Uterus (tissue), 4 donors: ENCODE data around the gene GABRG3. TPM values are rescaled to one million over a fixed set of nuclear protein-coding genes. Genes with fewer than 3 reads are reported as not detected.

Experiments used
- DNase-seq, 2 donors: peaks; one replicate each; pipeline ENCODE4 v3.0.0-alpha.2; 2019 to 2020
- H3K27ac ChIP-seq, 2 donors: fragments of 200-600 bp; sonication (generic); 1 replicate in 1 of 2; 2 replicates in 1 of 2; pipeline ENCODE4 v1.5.1; 2016 to 2018
- H3K27me3 ChIP-seq, 2 donors: fragments of 200-600 bp; sonication (generic); one replicate each; pipeline ENCODE4 v1.5.1; 2018 to 2019; ENCODE audit warnings: control low read depth in 1 of 2
- H3K36me3 ChIP-seq, 2 donors: fragments of 200-600 bp; sonication (generic); one replicate each; pipeline ENCODE4 v1.5.1; 2019; ENCODE audit warnings: control low read depth in 1 of 2
- H3K4me1 ChIP-seq, 2 donors: fragments of 200-600 bp; sonication (generic); one replicate each; pipeline ENCODE4 v1.5.1; 2018 to 2019; ENCODE audit warnings: control low read depth in 1 of 2
- H3K4me3 ChIP-seq, 2 donors: fragments of 200-600 bp; sonication (generic); 1 replicate in 1 of 2; 2 replicates in 1 of 2; pipeline ENCODE4 v1.5.1; 2018 to 2019; ENCODE audit warnings: mild to moderate bottlenecking in 1 of 2
- H3K9me3 ChIP-seq, 2 donors: fragments of 200-600 bp; sonication (generic); one replicate each; pipeline ENCODE4 v1.5.1; 2019; ENCODE audit warnings: control low read depth in 1 of 2
- POLR2A ChIP-seq, 2 donors: fragments of 450-650 bp; IDR thresholded peaks; one replicate each; pipeline ENCODE4 v1.6.1; 2016; ENCODE audit warnings: antibody characterized with exemption in 2 of 2, mild to moderate bottlenecking in 1 of 2, moderate library complexity in 1 of 2
- intact Hi-C: fragments of 100-400 bp; cut with DNase I; formaldehyde crosslinking; loops from one replicate; pipeline ENCODE4 v1.15.1; 2023; ENCODE audit warnings: low total_unique reads
- total RNA-seq, 4 donors: library from RNA; depleted of rRNA in 3 of 4; stranded (reverse); fragments of >200 nt in 3 of 4; gene quantifications; one replicate each; pipeline versions ENCODE4 v1.1.0 to v1.2.4, GENCODE V29; 2014 to 2023
- TF ChIP-seq, protein P1 (sequence below), 4 experiments: fragments of 200-600 bp in 2 of 4; fragments of 450-650 bp in 2 of 4; sonication (generic) in 2 of 4; IDR thresholded peaks; one replicate each; pipeline ENCODE4 v1.5.1; 2016 to 2019; ENCODE audit warnings: antibody characterized with exemption in 4 of 4, mild to moderate bottlenecking in 2 of 4, moderate library complexity in 1 of 4
- donor health status: DM: yes; HTN: yes; CAD: no.

Gene GABRG3
- total RNA-seq, 4 donors from 2014 or later = 3.0 TPM; not detected in 3

DNA sequence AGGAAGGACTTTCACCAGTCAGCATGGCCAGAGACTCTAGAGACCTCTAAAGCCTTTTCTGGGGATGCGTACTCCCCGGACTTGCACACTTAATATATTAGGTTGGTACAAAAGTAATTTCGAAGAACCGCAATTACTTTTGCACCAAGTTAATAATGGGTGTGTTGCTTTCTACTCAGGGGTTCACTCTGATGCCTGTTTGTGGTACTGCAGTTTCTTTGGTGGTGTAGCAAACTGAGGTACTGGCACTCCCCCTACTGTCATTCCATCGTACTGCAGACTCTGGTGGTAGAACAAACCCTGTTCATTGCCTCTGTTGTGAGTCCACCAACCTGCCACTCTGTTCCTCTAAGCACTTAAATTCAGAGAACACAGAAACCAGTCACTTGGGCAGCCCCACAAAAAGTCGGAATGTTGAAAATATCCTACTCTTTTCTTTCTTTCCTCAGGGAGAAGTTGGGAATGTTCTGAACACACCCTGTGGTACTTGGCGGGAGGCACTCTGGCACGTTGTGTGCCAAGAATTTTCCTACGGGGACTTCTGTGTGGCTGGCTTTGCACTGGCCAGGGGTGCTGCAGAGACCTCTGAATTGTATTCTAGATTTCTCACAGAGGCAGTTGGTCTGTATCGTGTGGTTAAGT lies 46.3 kb downstream of the GABRG3 start:
- Histone ChIP-seq H3K4me3 (no peak overlapping the region), H3K4me1 (no peaks in the 10 kb centered on the region), H3K27ac (no peak overlapping the region), H3K36me3 (no peaks in the 10 kb centered on the region), H3K9me3 (no peaks in the 10 kb centered on the region), H3K27me3 (no peaks in the 10 kb centered on the region)
- intact Hi-C loops = no loop called here
- DNase-seq = no peak
- TF ChIP-seq, protein P1, sequence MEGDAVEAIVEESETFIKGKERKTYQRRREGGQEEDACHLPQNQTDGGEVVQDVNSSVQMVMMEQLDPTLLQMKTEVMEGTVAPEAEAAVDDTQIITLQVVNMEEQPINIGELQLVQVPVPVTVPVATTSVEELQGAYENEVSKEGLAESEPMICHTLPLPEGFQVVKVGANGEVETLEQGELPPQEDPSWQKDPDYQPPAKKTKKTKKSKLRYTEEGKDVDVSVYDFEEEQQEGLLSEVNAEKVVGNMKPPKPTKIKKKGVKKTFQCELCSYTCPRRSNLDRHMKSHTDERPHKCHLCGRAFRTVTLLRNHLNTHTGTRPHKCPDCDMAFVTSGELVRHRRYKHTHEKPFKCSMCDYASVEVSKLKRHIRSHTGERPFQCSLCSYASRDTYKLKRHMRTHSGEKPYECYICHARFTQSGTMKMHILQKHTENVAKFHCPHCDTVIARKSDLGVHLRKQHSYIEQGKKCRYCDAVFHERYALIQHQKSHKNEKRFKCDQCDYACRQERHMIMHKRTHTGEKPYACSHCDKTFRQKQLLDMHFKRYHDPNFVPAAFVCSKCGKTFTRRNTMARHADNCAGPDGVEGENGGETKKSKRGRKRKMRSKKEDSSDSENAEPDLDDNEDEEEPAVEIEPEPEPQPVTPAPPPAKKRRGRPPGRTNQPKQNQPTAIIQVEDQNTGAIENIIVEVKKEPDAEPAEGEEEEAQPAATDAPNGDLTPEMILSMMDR (IDR thresholded peaks at IDR 0.05) = peak in 1 of 4 experiments; percentile 79
- no peak for TF ChIP-seq POLR2A (IDR thresholded peaks at IDR 0.05)

DNA sequence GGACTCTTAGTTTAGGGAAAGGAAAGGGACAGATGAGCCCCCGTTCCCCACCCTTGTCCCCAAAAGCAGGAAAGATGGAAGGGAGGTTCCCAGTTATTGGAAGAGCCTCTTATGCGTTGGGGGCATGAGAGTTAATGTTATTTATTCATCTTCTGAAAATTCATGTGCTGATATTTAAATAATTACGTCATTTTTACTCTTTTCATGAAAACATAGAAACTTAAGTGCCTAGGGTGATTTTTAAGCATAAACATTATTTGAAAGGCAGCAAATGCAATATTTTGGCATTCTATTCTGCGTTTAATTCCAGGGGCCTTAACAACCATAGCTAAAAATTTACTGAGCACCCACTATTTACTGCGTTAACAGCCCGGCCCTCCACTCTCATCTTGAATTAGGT lies 48.7 kb downstream of the GABRG3 start:
- H3K27ac ChIP-seq = no peak overlapping the region
- TF ChIP-seq POLR2A (IDR thresholded peaks at IDR 0.05) = no peak
- TF ChIP-seq, protein P1 (IDR thresholded peaks at IDR 0.05) = no peak
- H3K4me3 ChIP-seq = no peak overlapping the region
- H3K4me1 ChIP-seq = no peaks in the 10 kb centered on the region
- no peak for DNase-seq
- intact Hi-C loops = no loop called here
- no peaks in the 10 kb centered on the region for H3K9me3 ChIP-seq
- H3K27me3 ChIP-seq = no peaks in the 10 kb centered on the region
- H3K36me3 ChIP-seq = no peaks in the 10 kb centered on the region

DNA sequence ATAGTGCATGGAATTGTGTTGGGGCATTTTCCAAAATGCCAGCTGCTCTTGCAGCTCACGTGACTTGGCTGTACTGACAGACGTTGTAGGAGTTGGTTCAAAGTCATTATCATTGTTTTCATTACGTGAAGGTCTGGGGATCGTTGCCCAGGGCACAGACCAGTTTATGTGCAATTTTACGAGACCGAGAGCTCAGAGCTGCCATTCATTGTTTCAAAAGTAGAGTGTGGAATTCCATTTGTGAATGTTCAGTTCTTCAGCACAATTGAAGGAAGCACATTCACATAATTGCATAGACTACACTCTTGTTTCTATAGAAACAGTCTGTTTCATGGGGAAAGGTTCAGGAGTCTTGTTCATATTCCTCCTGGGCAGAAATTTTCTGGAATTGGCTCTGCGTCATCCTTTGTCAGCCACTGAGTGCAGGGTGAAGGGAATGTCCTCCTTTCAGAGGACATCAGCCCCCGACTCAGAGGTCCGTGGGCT lies 54.5 kb downstream of the GABRG3 start:
- H3K27ac ChIP-seq = no peak overlapping the region
- H3K9me3 ChIP-seq = no peaks in the 10 kb centered on the region
- intact Hi-C loops = no loop called here
- TF ChIP-seq, protein P1 (IDR thresholded peaks at IDR 0.05) = no peak
- no peak for TF ChIP-seq POLR2A (IDR thresholded peaks at IDR 0.05)
- no peaks in the 10 kb centered on the region for H3K4me1 ChIP-seq
- no peaks in the 10 kb centered on the region for H3K27me3 ChIP-seq
- no peak overlapping the region for H3K4me3 ChIP-seq
- H3K36me3 ChIP-seq = no peaks in the 10 kb centered on the region
- no peak for DNase-seq

GRCh38 chr15:27027229-27027628 lies 56.2 kb downstream of the GABRG3 start:
- DNase-seq = no peak
- no peaks in the 10 kb centered on the region for H3K36me3 ChIP-seq
- no peaks in the 10 kb centered on the region for H3K9me3 ChIP-seq
- intact Hi-C loops = no loop called here
- H3K27ac ChIP-seq = no peak overlapping the region
- TF ChIP-seq, protein P1 (IDR thresholded peaks at IDR 0.05) = no peak
- no peak for TF ChIP-seq POLR2A (IDR thresholded peaks at IDR 0.05)
- no peaks in the 10 kb centered on the region for H3K4me1 ChIP-seq
- H3K4me3 ChIP-seq = no peak overlapping the region
- no peaks in the 10 kb centered on the region for H3K27me3 ChIP-seq

GRCh38 chr15:27028858-27029477 lies 58.0 kb downstream of the GABRG3 start:
- no peak overlapping the region for H3K27ac ChIP-seq
- no peak overlapping the region for H3K4me3 ChIP-seq
- H3K9me3 ChIP-seq = no peaks in the 10 kb centered on the region
- no peaks in the 10 kb centered on the region for H3K27me3 ChIP-seq
- intact Hi-C loops = no loop called here
- H3K36me3 ChIP-seq = no peaks in the 10 kb centered on the region
- no peak for DNase-seq
- no peak for TF ChIP-seq POLR2A (IDR thresholded peaks at IDR 0.05)
- TF ChIP-seq, protein P1 (IDR thresholded peaks at IDR 0.05) = no peak
- no peaks in the 10 kb centered on the region for H3K4me1 ChIP-seq
